IPS DF 4.7 (cell line): ENCODE measurements around the gene CCDC116.
"Not testable (repeated sequence)": the region's sequence is repeated elsewhere in the genome, so short reads cannot be mapped to it uniquely, and the experiment has no call there.

ENCODE experiments used
- DNase-seq: peaks from one replicate; pipeline ENCODE4 v3.0.0-alpha.2; 2013; ENCODE audit warnings: low spot score; ENCODE audit errors: extremely low read depth

CCDC116 gene

GRCh38 chr22:21606775-21607174 is 25.8 kb upstream of the CCDC116 start:
- no peak for DNase-seq

DNA sequence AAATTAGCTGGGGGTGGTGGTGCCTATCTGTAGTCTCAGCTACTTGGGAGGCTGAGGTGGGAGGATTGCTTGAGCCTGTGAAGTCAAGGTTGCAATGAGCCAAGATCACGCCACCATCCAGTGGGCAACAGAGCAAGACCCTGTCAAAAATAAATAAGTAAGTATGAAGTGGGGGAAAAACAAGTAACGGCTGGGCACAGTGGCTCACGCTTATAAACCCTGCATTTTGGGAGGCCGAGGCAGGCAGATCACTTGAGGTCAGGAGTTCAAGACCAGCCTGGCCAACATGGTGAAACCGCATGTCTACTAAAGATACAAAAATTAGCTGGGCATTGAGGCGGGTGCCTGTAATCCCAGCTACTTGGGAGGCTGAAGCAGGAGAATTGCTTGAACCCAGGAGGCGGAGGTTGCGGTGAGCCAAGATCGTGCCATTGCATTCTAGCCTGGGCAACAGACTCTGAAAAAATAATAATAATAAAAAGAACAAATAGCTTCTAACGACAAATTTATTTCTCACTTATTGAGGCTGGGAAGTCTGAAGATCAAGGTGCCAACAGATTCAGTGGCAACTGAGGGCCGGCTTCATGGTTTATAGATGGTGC is 22.9 kb upstream of the CCDC116 start:
- not testable (repeated sequence) for DNase-seq

GRCh38 chr22:21611210-21611977 is 21.2 kb upstream of the CCDC116 start:
- no peak for DNase-seq

- DNase-seq = no peak
These were observed 19.7 kb upstream of the CCDC116 start for GRCh38 chr22:21612858-21613257.

GRCh38 chr22:21613553-21614233 is 18.9 kb upstream of the CCDC116 start:
- DNase-seq = no peak

GRCh38 chr22:21615731-21616130 is 16.8 kb upstream of the CCDC116 start:
- no peak for DNase-seq

DNA sequence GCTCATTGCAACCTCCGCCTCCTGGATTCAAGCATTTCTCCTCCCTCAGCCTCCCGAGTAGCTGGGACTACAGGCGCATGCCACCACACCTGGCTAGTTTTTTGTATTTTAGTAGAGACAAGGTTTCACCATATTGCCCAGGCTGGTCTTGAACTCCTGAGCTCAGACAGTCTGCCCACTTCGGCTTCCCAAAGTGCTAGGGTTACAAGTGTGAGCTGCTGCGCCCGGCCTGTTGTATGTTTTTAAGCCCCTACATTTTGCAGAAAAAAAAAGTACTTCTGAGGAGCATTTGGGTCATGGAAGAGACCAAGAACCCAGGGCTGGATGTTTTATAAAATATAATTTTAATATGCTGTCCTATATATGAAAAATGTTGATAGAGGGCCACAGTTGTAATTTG is 15.2 kb upstream of the CCDC116 start:
- DNase-seq = not testable (repeated sequence)

DNA sequence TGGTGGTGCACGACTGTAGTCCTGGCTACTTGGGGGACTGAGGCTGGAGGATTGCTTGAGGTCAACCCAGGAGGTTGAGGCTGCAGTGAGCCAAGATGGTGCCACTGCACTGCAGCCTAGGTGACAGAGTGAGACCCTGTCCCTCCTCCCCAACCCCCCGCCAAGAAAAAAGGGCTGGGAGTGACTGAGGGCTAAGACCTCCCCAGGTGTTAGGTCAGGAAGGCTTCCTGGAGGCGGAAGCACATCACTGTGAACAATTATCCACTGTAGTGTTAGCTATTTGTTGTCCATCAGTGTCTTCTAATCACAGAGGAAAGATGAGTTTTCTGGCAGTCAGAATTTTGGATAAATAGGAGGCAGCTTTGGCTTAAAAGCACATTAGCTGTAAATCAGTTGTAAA is 11.5 kb upstream of the CCDC116 start:
- no peak for DNase-seq

DNA sequence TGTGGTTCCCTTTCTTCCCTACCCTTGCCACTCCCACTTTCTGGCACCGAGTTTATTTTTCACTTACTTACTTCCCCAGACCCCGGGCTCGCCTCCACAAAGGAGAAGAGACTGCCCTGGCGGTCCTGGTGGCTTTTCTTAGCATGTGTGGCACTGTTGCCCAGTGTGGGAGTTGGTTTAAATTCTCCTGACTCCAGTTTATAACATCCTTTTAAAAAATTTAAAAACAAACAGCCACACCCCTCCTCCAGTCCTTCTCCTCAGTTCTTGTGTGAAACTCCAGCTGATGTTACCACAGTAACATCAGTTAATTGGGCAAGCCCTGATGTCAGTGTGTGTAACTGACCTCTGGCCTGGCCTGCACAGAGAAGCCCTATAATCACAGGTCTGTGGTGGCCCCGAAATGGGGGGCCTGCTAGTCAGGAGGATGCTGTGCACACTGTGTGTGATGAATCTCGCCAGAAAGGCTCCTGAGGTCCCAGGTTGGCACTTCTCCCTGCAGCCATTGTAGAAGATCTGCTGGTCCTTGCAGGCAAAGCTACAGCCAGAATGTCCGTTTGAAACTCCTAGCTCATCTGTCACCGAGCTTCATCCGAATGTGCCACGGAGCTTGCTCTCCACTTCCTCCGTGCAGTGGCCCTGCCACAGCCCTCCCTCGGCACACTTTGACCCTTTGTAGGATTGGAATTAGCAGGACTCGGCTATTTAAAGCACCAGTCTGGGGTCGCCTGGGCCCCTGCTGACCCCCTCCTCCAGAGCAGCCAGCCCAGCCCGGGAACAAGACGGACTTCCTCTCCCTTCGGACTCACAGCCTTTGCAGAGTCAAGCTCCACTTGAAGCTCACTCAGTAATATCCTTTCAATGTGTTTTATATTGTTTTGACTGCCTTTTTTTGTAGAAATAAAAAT is 10.3 kb upstream of the CCDC116 start:
- no peak for DNase-seq

DNA sequence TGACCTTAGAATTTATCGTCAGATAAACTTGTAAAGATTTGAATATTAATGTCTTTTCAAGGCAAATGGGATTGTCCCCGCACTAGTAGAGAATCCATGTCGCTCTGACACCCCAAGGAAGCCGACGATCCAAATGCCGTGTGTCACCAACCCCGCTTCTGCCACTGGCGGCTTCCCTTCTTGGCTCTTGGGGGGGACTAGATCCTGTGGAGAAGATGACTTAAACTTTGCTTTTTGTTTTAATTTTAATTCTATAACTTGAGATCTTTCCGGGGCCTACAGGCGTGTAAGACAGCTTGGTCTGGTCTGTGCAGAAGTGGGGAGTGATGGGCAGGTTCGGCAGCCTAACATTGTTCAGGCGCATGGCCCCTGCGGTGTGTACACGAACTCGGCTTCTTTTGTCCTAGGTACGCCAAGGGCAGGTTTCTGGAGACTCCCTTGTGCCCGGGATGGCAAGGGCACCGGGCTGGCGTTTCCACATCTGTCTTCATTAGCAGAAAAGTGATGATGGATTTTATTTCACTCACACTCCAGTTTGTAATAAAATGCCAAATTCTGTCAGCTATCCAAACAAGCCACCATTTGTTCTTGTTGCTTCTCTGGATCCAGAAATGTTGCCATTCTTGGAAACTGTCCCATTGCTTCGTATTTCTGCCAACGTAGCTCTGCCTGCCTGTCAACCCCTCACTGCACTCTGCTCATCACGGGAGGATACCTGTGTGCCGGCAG is 9.5 kb upstream of the CCDC116 start:
- DNase-seq = no peak

DNA sequence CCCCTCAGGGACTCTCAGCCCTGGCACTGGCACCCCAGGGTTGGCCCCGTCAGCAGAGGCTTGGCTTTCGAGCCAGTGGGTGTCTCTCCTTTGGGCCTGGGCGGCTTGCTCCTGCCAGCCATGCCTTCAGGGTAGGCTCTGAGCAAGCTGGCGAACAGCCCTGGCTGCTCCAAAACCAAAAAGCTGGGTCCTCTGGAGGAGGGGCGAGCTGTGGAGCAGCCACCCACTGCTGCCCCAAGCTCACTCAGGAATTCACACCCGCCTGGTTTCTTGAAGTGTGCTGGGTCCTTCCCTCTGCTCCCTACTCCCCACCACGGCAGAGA is 9.0 kb upstream of the CCDC116 start:
- no peak for DNase-seq

GRCh38 chr22:21624120-21624879 is 8.3 kb upstream of the CCDC116 start:
- no peak for DNase-seq

DNA sequence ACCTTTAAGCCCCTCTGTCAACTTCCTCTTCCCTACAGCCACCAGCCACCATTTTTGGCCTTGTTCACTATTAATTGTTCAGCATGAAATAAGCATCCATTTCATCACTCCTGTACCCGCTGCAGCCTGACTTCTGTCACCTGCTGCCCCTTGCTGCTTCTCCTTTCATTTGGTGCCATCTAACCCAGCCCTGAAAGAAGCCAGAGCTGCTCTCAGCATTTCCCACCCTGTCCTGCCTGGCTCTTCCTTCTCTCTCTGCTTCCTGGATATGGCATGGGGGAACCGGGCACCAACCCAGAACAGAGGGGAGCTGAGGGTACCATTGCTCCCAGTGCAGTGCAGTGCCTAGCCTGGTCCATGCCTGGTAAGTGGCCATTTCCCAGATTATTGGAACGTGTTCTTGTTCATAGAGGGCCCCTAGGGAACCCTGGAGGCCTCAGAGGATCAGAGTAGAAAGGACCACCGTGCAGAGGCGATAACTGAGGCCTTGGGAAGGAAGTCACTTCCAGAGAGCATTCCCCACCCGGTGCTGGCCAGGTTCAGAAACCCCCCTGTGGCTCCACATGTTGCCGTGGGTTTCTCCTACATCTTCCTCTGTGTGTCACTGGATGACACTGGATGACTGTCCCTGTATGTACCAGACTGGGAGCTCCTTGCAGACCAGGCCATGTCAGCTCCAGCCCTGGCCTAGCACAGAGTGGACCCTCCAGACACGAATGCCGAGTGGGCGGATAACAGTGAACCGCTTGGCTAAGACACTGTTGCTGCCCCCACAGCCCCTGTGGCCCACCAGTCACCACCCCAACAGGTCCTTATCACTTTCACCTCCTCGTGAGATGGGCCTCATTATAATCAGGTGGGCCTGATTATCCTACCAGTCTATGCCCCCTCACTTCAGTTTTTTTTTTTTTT is 7.4 kb upstream of the CCDC116 start:
- no peak for DNase-seq

- DNase-seq = no peak
These were observed 6.4 kb upstream of the CCDC116 start for GRCh38 chr22:21626073-21626734.

- no peak for DNase-seq
These were observed 5.7 kb upstream of the CCDC116 start for GRCh38 chr22:21626735-21627469.

GRCh38 chr22:21628386-21629254 is 3.9 kb upstream of the CCDC116 start:
- DNase-seq = no peak
